Subcutaneous abdominal adipose tissue (tissue), 5 donors: ENCODE measurements around the gene ARHGEF40.
A peak's percentile ranks its signal among the peaks of the same experiment; 100 is the strongest.

Experiments used
- H3K27ac ChIP-seq: one replicate; pipeline ENCODE4 v1.7.0; 2013; ENCODE audit warnings: low read depth, mild to moderate bottlenecking, inconsistent platforms, low read length, moderate library complexity
- H3K27me3 ChIP-seq, 5 donors: one replicate each; pipeline ENCODE4 v1.7.0; 2013; ENCODE audit warnings: low read length in 5 of 5, inconsistent platforms in 1 of 5; ENCODE audit not compliant: control insufficient read depth in 5 of 5, insufficient read depth in 4 of 5
- H3K36me3 ChIP-seq, 5 donors: one replicate each; pipeline ENCODE4 v1.7.0; 2013; ENCODE audit warnings: low read length in 5 of 5; ENCODE audit not compliant: control insufficient read depth in 5 of 5, insufficient read depth in 5 of 5
- H3K4me1 ChIP-seq, 5 donors: one replicate each; pipeline ENCODE4 v1.7.0; 2013; ENCODE audit warnings: low read length in 5 of 5, mild to moderate bottlenecking in 3 of 5, moderate library complexity in 1 of 5; ENCODE audit not compliant: control insufficient read depth in 5 of 5, insufficient read depth in 5 of 5
- H3K4me3 ChIP-seq, 5 donors: one replicate each; pipeline ENCODE4 v1.7.0; 2013; ENCODE audit warnings: low read length in 5 of 5, low read depth in 1 of 5
- H3K9ac ChIP-seq, 5 donors: one replicate each; pipeline ENCODE4 v1.7.0; 2013; ENCODE audit warnings: low read length in 5 of 5, mild to moderate bottlenecking in 4 of 5, moderate library complexity in 3 of 5
- H3K9me3 ChIP-seq, 5 donors: one replicate each; pipeline ENCODE4 v1.7.0; 2013; ENCODE audit warnings: low read length in 5 of 5; ENCODE audit not compliant: control insufficient read depth in 5 of 5
- donor health status: healthy.
- donor health status: healthy.
- donor health status: healthy.
- donor health status: healthy.
- donor health status: healthy.

ARHGEF40 gene

DNA sequence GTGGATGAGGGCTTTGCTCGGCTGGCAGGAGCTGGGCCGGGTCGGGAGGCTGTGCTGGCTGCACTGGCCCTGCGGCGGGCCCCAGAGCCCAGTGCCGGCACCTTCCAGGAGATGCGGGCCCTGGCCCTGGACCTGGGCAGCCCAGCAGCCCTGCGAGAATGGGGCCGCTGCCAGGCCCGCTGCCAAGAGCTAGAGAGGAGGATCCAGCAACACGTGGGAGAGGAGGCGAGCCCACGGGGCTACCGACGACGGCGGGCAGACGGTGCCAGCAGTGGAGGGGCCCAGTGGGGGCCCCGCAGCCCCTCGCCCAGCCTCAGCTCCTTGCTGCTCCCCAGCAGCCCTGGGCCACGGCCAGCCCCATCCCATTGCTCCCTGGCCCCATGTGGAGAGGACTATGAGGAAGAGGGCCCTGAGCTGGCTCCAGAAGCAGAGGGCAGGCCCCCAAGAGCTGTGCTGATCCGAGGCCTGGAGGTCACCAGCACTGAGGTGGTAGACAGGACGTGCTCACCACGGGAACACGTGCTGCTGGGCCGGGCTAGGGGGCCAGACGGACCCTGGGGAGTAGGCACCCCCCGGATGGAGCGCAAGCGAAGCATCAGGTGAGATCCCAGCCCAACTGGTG lies 11.5 kb downstream of the ARHGEF40 start:
- no peaks in the 10 kb centered on the region for H3K27me3 ChIP-seq
- no peak overlapping the region for H3K27ac ChIP-seq
- H3K9ac ChIP-seq: no peak overlapping the region
- H3K4me3 ChIP-seq: no peak overlapping the region
- no peaks in the 10 kb centered on the region for H3K9me3 ChIP-seq
- H3K4me1 ChIP-seq: peaks cover 0 to 42% (median 26%) of the 10 kb centered on the region in 5 donors
- H3K36me3 ChIP-seq: peaks cover 27 to 98% (median 89%) of the 10 kb centered on the region in 5 donors

DNA sequence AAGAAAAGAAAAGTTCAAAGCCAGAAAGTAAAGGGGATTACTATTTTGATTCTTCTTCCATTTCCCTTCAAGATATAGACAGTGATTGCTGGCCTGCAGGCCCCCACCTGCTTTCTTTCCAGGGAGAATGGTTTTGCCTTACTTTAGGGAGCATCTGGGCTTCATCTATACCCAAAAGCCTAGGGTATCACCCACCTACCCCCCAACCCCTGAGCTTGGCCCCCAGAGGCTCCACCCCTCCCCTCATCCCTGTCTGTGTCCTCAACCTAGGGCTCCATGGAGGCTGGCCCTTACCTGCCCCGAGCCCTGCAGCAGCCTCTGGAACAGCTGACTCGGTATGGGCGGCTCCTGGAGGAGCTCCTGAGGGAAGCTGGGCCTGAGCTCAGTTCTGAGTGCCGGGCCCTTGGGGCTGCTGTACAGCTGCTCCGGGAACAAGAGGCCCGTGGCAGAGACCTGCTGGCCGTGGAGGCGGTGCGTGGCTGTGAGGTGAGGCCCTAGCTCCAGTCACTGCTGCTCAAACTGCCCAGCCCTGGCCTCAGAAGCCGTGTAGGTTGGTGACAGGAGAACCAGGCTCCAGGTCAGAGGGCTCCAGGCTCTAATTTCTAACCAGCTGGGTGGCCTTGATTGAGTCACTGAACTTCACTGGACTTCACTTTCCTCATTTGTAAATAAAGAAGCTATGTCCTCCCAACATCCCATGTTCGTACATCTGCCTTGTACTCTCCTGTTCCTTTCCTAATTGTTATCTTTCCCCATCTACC lies 13.6 kb downstream of the ARHGEF40 start:
- peak overlapping the region; percentile 89 for H3K27ac ChIP-seq
- peaks cover 21 to 99% (median 90%) of the 10 kb centered on the region in 5 donors for H3K36me3 ChIP-seq
- no peak overlapping the region for H3K4me3 ChIP-seq
- H3K27me3 ChIP-seq: no peaks in the 10 kb centered on the region
- H3K9ac ChIP-seq: peak overlapping the region in 1 of 5 donors; percentile 27
- no peaks in the 10 kb centered on the region for H3K9me3 ChIP-seq
- peaks cover 0 to 56% (median 38%) of the 10 kb centered on the region in 5 donors for H3K4me1 ChIP-seq

DNA sequence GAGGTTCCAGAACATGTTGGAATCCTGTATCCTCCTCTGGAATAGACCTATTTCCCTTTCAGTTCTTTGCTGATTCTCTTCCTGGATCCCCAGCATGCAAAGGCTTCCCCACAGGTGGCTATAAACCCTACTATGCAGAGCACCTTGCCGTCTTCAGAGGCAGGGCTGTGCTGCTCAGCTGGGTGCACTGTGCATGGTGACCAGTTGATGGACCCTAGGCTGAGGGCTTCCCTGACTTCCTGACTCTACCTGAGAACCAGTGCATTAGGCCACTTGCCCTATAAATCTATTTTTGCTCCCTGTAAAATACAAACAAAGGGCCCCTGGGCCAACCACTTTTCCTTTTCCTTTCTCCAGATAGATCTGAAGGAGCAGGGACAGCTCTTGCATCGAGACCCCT lies 14.3 kb downstream of the ARHGEF40 start:
- Histone ChIP-seq H3K4me3 (no peak overlapping the region), H3K27ac (peak overlapping the region; percentile 89), H3K36me3 (peaks cover 21 to 99% (median 90%) of the 10 kb centered on the region in 5 donors), H3K9me3 (no peaks in the 10 kb centered on the region), H3K27me3 (no peaks in the 10 kb centered on the region), H3K9ac (peak overlapping the region in 1 of 5 donors; percentile 74), H3K4me1 (peaks cover 3 to 56% (median 38%) of the 10 kb centered on the region in 5 donors)

- Histone ChIP-seq H3K36me3 (peaks cover 17 to 99% (median 90%) of the 10 kb centered on the region in 5 donors), H3K9ac (peak overlapping the region in 4 of 5 donors; percentile 33 to 74 (median 46)), H3K27ac (peak overlapping the region; percentile 89)
Measured at GRCh38 chr14:21084998-21085853, 15.1 kb downstream of the ARHGEF40 start.

GRCh38 chr14:21086908-21087293 lies 16.8 kb downstream of the ARHGEF40 start:
- H3K9ac ChIP-seq: peak overlapping the region in 2 of 5 donors; percentile 9 to 34
- peaks cover 6 to 62% (median 38%) of the 10 kb centered on the region in 5 donors for H3K4me1 ChIP-seq
- peaks cover 17 to 99% (median 86%) of the 10 kb centered on the region in 5 donors for H3K36me3 ChIP-seq
- no peaks in the 10 kb centered on the region for H3K9me3 ChIP-seq
- no peak overlapping the region for H3K4me3 ChIP-seq
- H3K27ac ChIP-seq: peak overlapping the region; percentile 89
- H3K27me3 ChIP-seq: no peaks in the 10 kb centered on the region

More at GRCh38 chr14:21084998-21085853, 15.1 kb downstream of the ARHGEF40 start:
- Histone ChIP-seq H3K4me1 (peaks cover 6 to 62% (median 38%) of the 10 kb centered on the region in 5 donors), H3K4me3 (peak overlapping the region in 1 of 5 donors; percentile 29), H3K9me3 (no peaks in the 10 kb centered on the region), H3K27me3 (no peaks in the 10 kb centered on the region)

GRCh38 chr14:21087294-21088091 lies 17.4 kb downstream of the ARHGEF40 start:
- Histone ChIP-seq H3K4me1 (peaks cover 6 to 61% (median 43%) of the 10 kb centered on the region in 5 donors), H3K9ac (peak overlapping the region in 2 of 5 donors; percentile 34 to 35), H3K27me3 (no peaks in the 10 kb centered on the region), H3K27ac (peak overlapping the region; percentile 89), H3K9me3 (no peaks in the 10 kb centered on the region), H3K4me3 (no peak overlapping the region), H3K36me3 (peaks cover 17 to 97% (median 80%) of the 10 kb centered on the region in 5 donors)

DNA sequence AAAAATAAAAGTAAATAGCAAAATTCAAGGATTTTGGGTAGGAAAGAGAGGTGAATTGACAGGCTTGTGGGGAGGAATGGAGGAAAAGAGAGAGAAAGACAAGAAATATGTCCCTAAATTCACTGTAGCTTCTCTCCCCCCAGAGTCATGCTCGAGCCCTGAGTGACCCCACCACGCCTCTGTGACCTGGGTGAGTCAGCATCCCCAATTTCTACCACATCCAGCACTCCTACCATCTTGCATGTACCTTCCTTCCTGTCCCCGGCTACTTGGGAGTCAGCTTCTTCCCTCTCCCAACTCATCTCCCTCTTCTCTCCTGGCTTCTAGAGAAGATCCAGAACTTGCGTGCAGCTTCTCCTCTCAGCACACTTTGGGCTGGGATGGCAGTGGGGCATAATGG lies 18.6 kb downstream of the ARHGEF40 start:
- Histone ChIP-seq H3K27me3 (no peaks in the 10 kb centered on the region), H3K27ac (peak overlapping the region; percentile 89), H3K9me3 (no peaks in the 10 kb centered on the region), H3K4me1 (peaks cover 6 to 60% (median 43%) of the 10 kb centered on the region in 5 donors), H3K36me3 (peaks cover 17 to 94% (median 77%) of the 10 kb centered on the region in 5 donors), H3K4me3 (no peak overlapping the region), H3K9ac (no peak overlapping the region)

DNA sequence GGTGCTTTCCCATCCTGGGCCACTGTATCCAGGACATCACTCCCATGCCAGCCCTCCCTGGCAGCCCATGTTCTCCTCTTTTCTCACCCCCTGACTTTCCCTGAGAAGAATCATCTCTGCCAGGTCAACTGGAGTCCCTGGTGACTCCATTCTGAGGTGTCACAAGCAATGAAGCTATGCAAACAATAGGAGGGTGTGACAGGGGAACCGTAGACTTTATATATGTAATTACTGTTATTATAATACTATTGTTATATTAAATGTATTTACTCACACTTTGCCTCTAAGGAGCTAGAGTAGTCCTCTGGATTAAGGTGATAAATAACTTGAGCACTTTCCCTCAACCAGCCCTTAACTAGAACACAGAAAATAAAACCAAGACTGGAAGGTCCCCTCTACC lies 19.2 kb downstream of the ARHGEF40 start:
- peaks cover 14 to 88% (median 72%) of the 10 kb centered on the region in 5 donors for H3K36me3 ChIP-seq
- H3K4me3 ChIP-seq: no peak overlapping the region
- H3K27me3 ChIP-seq: no peaks in the 10 kb centered on the region
- H3K27ac ChIP-seq: peak overlapping the region; percentile 89
- no peaks in the 10 kb centered on the region for H3K9me3 ChIP-seq
- H3K9ac ChIP-seq: no peak overlapping the region
- H3K4me1 ChIP-seq: peaks cover 6 to 60% (median 42%) of the 10 kb centered on the region in 5 donors

- Histone ChIP-seq H3K9me3 (no peaks in the 10 kb centered on the region), H3K27ac (no peak overlapping the region), H3K9ac (no peak overlapping the region), H3K27me3 (no peaks in the 10 kb centered on the region), H3K36me3 (peaks cover 10 to 82% (median 66%) of the 10 kb centered on the region in 5 donors), H3K4me3 (no peak overlapping the region), H3K4me1 (peaks cover 6 to 56% (median 37%) of the 10 kb centered on the region in 5 donors)
Measured at GRCh38 chr14:21089877-21090193, 19.7 kb downstream of the ARHGEF40 start.
